ENCODE measurements around the gene KRI1.

GRCh38 chr19:10604460-10604980 lies 38.7 kb upstream of the KRI1 start:
- TF ChIP-seq CTCF (IDR thresholded peaks at IDR 0.05; ENCODE audit: insufficient read depth, low read length, poor library complexity, severe bottlenecking), result no peak
- no peak for TF ChIP-seq EZH2phosphoT487 (conservative IDR thresholded peaks at IDR 0.05; ENCODE audit: low read length)
